Adrenal gland (tissue), 5 donors: Measurements from ENCODE around the gene CRACR2A.

Experiments used
- POLR2A ChIP-seq, 2 donors: fragments of 450-650 bp; IDR thresholded peaks; one replicate each; pipeline ENCODE4 v1.6.1; 2017; ENCODE audit warnings: antibody characterized with exemption in 2 of 2, mild to moderate bottlenecking in 2 of 2, moderate library complexity in 1 of 2
- TF ChIP-seq, protein P1 (sequence below), 6 experiments: fragments of 450-650 bp in 4 of 6; fragments of 200-600 bp in 2 of 6; sonication (generic) in 1 of 6; IDR thresholded peaks; 1 replicate in 5 of 6; 2 replicates in 1 of 6; pipeline versions ENCODE4 v1.5.1 to v1.8.0; 2016 to 2021; ENCODE audit warnings: antibody characterized with exemption in 6 of 6, mild to moderate bottlenecking in 2 of 6, moderate library complexity in 1 of 6
- donor health status: DM: no; HTN: no; CAD: no.

DNA sequence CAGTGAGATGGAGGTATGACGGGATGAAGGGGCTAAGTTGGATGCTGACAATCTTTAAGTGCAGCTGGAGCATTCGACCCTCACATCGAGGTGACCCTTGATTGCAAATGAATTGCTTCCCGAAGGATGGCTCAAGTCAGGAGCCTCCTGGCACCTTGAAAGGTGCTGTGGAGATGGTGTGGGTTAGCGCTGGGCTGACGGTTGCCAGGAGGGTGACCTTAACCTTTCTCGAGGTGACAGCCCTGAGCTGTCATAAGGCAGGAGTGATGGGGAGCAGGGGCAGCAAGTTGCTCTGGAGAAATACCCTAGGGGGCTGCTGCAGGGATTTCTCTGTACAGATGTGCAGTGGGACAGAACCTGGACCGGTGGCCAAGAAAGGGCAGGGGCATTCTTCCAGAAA is 122.8 kb downstream of the CRACR2A start:
- no peak for TF ChIP-seq POLR2A (IDR thresholded peaks at IDR 0.05)
- TF ChIP-seq, protein P1, sequence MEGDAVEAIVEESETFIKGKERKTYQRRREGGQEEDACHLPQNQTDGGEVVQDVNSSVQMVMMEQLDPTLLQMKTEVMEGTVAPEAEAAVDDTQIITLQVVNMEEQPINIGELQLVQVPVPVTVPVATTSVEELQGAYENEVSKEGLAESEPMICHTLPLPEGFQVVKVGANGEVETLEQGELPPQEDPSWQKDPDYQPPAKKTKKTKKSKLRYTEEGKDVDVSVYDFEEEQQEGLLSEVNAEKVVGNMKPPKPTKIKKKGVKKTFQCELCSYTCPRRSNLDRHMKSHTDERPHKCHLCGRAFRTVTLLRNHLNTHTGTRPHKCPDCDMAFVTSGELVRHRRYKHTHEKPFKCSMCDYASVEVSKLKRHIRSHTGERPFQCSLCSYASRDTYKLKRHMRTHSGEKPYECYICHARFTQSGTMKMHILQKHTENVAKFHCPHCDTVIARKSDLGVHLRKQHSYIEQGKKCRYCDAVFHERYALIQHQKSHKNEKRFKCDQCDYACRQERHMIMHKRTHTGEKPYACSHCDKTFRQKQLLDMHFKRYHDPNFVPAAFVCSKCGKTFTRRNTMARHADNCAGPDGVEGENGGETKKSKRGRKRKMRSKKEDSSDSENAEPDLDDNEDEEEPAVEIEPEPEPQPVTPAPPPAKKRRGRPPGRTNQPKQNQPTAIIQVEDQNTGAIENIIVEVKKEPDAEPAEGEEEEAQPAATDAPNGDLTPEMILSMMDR (IDR thresholded peaks at IDR 0.05) = no peak
